HG03521 (cell line): ENCODE measurements around the gene SUMO3.
"Not testable (repeated sequence)": the region's sequence is repeated elsewhere in the genome, so short reads cannot be mapped to it uniquely, and the experiment has no call there.

Experiments
- ATAC-seq: cut with Tn5 transposase; IDR thresholded peaks from one replicate; pipeline ENCODE4 v1.9.1; 2021; ENCODE audit warnings: mild to moderate bottlenecking, moderate library complexity; ENCODE audit not compliant: unreplicated experiment

Gene SUMO3

GRCh38 chr21:44847261-44848056 lies 29.6 kb upstream of the SUMO3 start:
- no peak for ATAC-seq

- no peak for ATAC-seq
These were observed 28.8 kb upstream of the SUMO3 start for GRCh38 chr21:44846485-44847260.

- ATAC-seq, result no peak
These were observed 28.3 kb upstream of the SUMO3 start for GRCh38 chr21:44846224-44846484.

GRCh38 chr21:44845418-44846223 lies 27.8 kb upstream of the SUMO3 start:
- no peak for ATAC-seq

DNA sequence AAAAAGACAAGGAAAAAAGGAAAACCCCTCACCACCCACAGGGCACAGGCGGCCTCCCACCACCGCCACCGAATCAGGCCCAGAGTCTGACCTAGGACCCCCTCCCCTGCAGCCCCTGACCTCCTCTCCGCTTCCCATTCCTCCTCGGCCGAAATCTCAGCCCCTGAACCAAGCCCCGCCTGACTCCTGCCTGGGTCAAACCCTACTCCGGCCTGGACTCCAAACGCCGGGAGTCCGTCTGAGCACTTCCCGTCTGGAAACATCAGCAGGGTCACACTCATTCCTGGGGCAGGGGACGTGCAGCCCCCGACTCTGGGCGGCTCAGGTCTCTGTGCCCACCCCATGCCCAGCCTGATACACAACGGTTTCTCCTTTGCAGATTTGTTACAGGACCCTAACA lies 26.4 kb upstream of the SUMO3 start:
- ATAC-seq, result no peak

GRCh38 chr21:44842721-44843445 lies 25.0 kb upstream of the SUMO3 start:
- ATAC-seq, result no peak

GRCh38 chr21:44842087-44842486 lies 24.2 kb upstream of the SUMO3 start:
- no peak for ATAC-seq

- ATAC-seq, result no peak
These were observed 22.9 kb upstream of the SUMO3 start for GRCh38 chr21:44840771-44841170.

- ATAC-seq, result no peak
These were observed 21.1 kb upstream of the SUMO3 start for GRCh38 chr21:44838951-44839350.

- ATAC-seq, result no peak
These were observed 20.4 kb upstream of the SUMO3 start for GRCh38 chr21:44838039-44838895.

DNA sequence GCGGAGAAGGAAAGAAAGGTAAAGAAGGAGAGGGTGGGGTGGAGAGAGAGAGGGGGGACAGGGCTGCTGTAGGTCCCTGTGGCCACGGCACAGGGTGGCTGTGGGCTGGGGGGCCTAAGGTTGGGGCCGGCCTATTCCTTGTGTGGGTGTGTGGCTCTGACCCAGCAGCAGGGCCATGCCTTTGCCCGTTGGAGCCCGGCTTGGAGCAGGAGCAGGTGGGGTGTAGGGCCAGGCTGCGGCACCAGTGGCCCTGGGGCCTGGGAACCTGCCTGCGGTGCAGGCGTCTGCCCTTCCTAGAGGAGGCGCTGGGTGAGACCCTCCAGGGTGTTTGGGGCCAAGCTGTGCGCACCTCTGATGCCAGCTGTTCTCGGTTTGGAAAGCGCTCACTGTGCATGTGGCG lies 19.7 kb upstream of the SUMO3 start:
- ATAC-seq, result no peak

GRCh38 chr21:44836666-44837471 lies 19.0 kb upstream of the SUMO3 start:
- no peak for ATAC-seq

GRCh38 chr21:44836349-44836665 lies 18.4 kb upstream of the SUMO3 start:
- ATAC-seq, result no peak

DNA sequence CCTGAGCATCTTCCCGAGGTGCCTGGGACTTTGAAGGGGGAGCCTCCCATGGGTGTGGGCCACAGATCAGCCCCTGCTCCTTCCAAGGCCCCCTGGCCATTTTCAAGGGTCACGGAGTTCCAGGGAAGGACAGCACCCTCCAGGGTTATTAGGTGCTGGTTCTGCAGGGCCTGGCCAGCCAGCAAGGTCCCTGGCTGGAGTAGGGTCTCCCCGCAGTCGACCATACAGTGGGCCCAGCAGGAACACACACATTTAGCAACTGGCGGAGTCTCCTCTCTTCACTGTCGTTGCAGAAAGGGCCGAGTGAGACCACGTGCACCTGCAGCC lies 17.7 kb upstream of the SUMO3 start:
- ATAC-seq, result no peak

GRCh38 chr21:44834951-44835646 lies 17.2 kb upstream of the SUMO3 start:
- no peak for ATAC-seq

- ATAC-seq, result no peak
These were observed 16.5 kb upstream of the SUMO3 start for GRCh38 chr21:44834231-44834950.

DNA sequence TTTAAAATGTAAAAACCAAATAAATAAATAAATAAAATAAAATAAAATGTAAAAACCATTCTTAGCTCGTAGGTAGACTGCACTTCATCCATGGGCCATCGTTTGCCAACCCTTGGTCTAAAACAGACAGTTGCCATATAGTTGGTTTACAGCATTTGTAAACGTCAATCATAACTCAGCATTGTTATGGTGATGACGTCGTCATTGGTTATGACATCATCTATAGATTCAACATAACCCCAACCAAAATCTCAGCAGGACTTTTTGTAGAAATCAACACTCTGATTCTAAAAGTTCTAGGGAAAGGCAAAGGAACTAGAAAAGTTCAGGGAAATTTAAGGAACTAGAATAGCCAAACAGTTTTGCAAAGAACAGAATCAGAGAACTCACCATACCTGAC lies 15.8 kb upstream of the SUMO3 start:
- ATAC-seq, result no peak

GRCh38 chr21:44832516-44833255 lies 14.8 kb upstream of the SUMO3 start:
- ATAC-seq, result not testable (repeated sequence)
